Measurements from ENCODE around the gene ADPRH. TPM values are rescaled to one million over a fixed set of nuclear protein-coding genes. Genes with fewer than 3 reads are reported as not detected.
A peak's percentile ranks its signal among the peaks of the same experiment; 100 is the strongest.

Gene ADPRH
- total RNA-seq, 2 experiments from 2014 or later, result 0.36 TPM

DNA sequence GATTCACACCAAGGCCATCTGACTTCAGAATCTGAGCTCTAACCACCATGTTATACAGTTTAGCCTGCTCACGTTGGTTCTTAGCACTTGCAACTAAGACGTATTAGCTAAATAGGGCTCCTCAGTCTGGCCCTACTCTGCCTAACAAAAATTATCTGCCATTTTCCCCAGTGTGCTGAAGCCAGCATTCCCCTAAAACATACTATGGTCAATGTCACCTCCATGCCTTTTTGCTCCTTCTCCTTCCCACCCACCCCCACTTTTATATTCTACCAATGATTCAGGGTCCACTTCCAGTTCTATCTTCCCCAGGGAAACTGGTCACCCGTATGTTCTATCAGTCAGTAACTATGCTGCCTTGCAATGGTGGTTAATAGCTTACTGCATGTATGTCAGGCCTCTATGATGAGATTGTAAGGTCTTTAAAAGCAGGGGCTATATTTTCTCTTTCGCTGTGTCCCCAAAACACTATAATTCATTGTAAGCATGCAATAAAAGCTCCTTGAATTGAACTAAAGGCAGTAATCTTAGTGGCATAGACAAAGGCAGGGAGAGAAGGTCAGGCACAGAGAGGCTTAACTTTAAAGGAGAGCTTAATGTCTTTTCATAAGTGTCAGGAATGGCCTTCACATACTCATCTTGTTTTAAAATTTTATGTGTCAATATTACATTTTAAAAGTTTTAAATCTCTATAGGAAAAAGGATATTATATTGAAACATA, 57.8 kb downstream of the ADPRH start:
- no peaks in the 10 kb centered on the region for H3K27me3 ChIP-seq (ENCODE audit: control insufficient read depth in 1 of 2, insufficient read depth in 2 of 2, low read length in 2 of 2)
- H3K4me1 ChIP-seq (ENCODE audit: insufficient read depth, low read length), result peaks cover 11% of the 10 kb centered on the region
- TF ChIP-seq, protein P1, sequence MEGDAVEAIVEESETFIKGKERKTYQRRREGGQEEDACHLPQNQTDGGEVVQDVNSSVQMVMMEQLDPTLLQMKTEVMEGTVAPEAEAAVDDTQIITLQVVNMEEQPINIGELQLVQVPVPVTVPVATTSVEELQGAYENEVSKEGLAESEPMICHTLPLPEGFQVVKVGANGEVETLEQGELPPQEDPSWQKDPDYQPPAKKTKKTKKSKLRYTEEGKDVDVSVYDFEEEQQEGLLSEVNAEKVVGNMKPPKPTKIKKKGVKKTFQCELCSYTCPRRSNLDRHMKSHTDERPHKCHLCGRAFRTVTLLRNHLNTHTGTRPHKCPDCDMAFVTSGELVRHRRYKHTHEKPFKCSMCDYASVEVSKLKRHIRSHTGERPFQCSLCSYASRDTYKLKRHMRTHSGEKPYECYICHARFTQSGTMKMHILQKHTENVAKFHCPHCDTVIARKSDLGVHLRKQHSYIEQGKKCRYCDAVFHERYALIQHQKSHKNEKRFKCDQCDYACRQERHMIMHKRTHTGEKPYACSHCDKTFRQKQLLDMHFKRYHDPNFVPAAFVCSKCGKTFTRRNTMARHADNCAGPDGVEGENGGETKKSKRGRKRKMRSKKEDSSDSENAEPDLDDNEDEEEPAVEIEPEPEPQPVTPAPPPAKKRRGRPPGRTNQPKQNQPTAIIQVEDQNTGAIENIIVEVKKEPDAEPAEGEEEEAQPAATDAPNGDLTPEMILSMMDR (IDR thresholded peaks at IDR 0.05), result no peak
- no peak for ATAC-seq (ENCODE audit: poor library complexity)
- H3K4me3 ChIP-seq (ENCODE audit: low read length), result no peak overlapping the region
- DNase-seq, result no peak
- peaks cover 22% of the 10 kb centered on the region for H3K36me3 Mint-ChIP-seq (ENCODE audit: low read depth)
- H3K27ac Mint-ChIP-seq, result no peak overlapping the region
- no peak overlapping the region for H3K27ac ChIP-seq (ENCODE audit: low read depth in 1 of 2, low read length in 2 of 2)
- H3K9me3 Mint-ChIP-seq, result no peaks in the 10 kb centered on the region
- no peak overlapping the region for H3K4me3 Mint-ChIP-seq
- POLR2A ChIA-PET, result no interaction called here
- intact Hi-C loops (cut with DNase I, micrococcal nuclease), result no loop called here
- no peaks in the 10 kb centered on the region for H3K9me3 ChIP-seq (ENCODE audit: control insufficient read depth in 1 of 2, insufficient read depth in 1 of 2, low read length in 2 of 2)
- CTCF ChIA-PET, result no interaction called here
- H3K4me1 Mint-ChIP-seq (ENCODE audit: low read depth), result peaks cover 4% of the 10 kb centered on the region
- no peaks in the 10 kb centered on the region for H3K36me3 ChIP-seq (ENCODE audit: insufficient read depth, low read length)
- H3K27me3 Mint-ChIP-seq, result no peaks in the 10 kb centered on the region

DNA sequence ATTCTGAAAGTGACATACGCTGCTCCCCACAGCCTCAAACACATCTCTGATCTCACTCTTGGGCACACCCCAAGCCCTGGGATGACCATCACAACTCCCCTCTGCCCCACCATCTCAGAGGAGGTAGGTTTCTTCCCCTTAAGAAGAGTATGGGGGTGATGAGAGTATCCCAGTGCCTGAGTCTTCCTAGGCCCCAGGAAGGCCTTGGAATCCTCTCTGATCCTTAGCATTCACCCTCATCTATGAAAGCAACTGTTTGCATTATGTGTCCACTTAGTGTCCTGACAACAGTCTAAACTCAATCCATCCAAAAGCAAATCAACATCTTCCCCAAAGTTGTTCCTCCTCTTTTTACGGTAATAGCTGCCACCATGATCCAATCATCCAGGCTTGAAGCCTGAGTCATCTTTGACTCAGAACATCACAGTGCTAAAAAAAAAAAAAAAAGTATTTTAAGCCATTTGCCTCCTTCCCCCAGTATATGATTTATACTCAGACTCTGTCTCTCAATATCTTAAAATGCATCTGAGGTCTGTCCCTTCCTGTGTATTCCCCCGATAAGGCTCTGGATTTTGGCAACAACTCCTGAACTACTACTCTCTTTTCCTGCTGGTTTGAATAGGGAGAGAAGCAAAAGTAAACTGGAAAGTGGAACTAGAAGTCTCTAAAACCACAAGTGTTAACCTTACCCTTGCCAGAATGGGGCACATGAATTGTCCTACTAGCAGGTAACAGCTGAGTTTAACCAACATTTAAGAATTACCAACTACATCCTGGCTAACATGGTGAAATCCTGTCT, 58.6 kb downstream of the ADPRH start:
- peak in 3 of 14 experiments; percentile 11 to 59 (median 46) for DNase-seq
- peak overlapping the region; percentile 25 for H3K27ac Mint-ChIP-seq
- H3K4me3 ChIP-seq (ENCODE audit: low read length), result no peak overlapping the region
- ATAC-seq (ENCODE audit: poor library complexity), result no peak
- no peaks in the 10 kb centered on the region for H3K9me3 Mint-ChIP-seq
- no peaks in the 10 kb centered on the region for H3K9me3 ChIP-seq (ENCODE audit: control insufficient read depth in 1 of 2, insufficient read depth in 1 of 2, low read length in 2 of 2)
- H3K36me3 ChIP-seq (ENCODE audit: insufficient read depth, low read length), result no peaks in the 10 kb centered on the region
- peaks cover 4% of the 10 kb centered on the region for H3K4me1 Mint-ChIP-seq (ENCODE audit: low read depth)
- H3K27me3 Mint-ChIP-seq, result no peaks in the 10 kb centered on the region
- ChIA-PET CTCF (interaction anchor here (0.6 kb wide), 1 partner anchor 535 kb away, joined by 4 read pairs; no protein-coding TSS in a partner anchor), POLR2A (no interaction called here)
- peaks cover 30% of the 10 kb centered on the region for H3K36me3 Mint-ChIP-seq (ENCODE audit: low read depth)
- H3K27ac ChIP-seq (ENCODE audit: low read depth in 1 of 2, low read length in 2 of 2), result no peak overlapping the region
- no peaks in the 10 kb centered on the region for H3K27me3 ChIP-seq (ENCODE audit: control insufficient read depth in 1 of 2, insufficient read depth in 2 of 2, low read length in 2 of 2)
- H3K4me3 Mint-ChIP-seq, result no peak overlapping the region
- H3K4me1 ChIP-seq (ENCODE audit: insufficient read depth, low read length), result peaks cover 11% of the 10 kb centered on the region
- TF ChIP-seq, protein P1 (IDR thresholded peaks at IDR 0.05), result no peak
- intact Hi-C loops (cut with DNase I, micrococcal nuclease), result no loop called here

Other genes with a start within 250 kb of the ADPRH start
- 10 to 100 TPM; 54.1 to 58.0 TPM for gene TMEM39A, start 115.9 kb upstream of the ADPRH start, total RNA-seq
- gene POGLUT1, start 110.5 kb upstream of the ADPRH start, total RNA-seq, result 10 to 100 TPM; 14.3 to 14.4 TPM
- 10 to 100 TPM; 14.4 to 18.3 TPM for gene TIMMDC1, start 80.9 kb upstream of the ADPRH start, total RNA-seq
- gene CD80, start 19.9 kb upstream of the ADPRH start, total RNA-seq, result under 1 TPM; 0.17 to 0.41 TPM
- not detected for gene PLA1A, start 18.4 kb downstream of the ADPRH start, total RNA-seq
- gene POPDC2, start 81.1 kb downstream of the ADPRH start, total RNA-seq, result 1 to 10 TPM; 2.6 to 3.5 TPM
- gene COX17, start 97.9 kb downstream of the ADPRH start, total RNA-seq, result 10 to 100 TPM; 24.6 to 26.3 TPM
- not detected for gene CFAP91, start 123.5 kb downstream of the ADPRH start, total RNA-seq
- gene NR1I2, start 202.6 kb downstream of the ADPRH start, total RNA-seq, result under 1 TPM in 1 of 2 experiments, not detected in 1; 0.25 TPM